GM18907 (cell line): ENCODE measurements around the gene LRRC37A3.
"Not testable (repeated sequence)": the region's sequence is repeated elsewhere in the genome, so short reads cannot be mapped to it uniquely, and the experiment has no call there.

Experiments
- ATAC-seq: cut with Tn5 transposase; IDR thresholded peaks from one replicate; pipeline ENCODE4 v1.9.1; 2021; ENCODE audit warnings: mild to moderate bottlenecking, moderate library complexity; ENCODE audit not compliant: unreplicated experiment

Gene LRRC37A3

GRCh38 chr17:64837018-64837761 lies 82.1 kb downstream of the LRRC37A3 start:
- ATAC-seq: peak; percentile 96

GRCh38 chr17:64836623-64837017 lies 82.7 kb downstream of the LRRC37A3 start:
- peak; percentile 39 for ATAC-seq

GRCh38 chr17:64834060-64834459 lies 85.2 kb downstream of the LRRC37A3 start:
- not testable (repeated sequence) for ATAC-seq

GRCh38 chr17:64830631-64831040 lies 88.6 kb downstream of the LRRC37A3 start:
- not testable (repeated sequence) for ATAC-seq

GRCh38 chr17:64829824-64830630 lies 89.3 kb downstream of the LRRC37A3 start:
- ATAC-seq: not testable (repeated sequence)

- ATAC-seq: not testable (repeated sequence)
These were observed 90.2 kb downstream of the LRRC37A3 start for GRCh38 chr17:64829068-64829467.

- not testable (repeated sequence) for ATAC-seq
These were observed 100.4 kb downstream of the LRRC37A3 start for GRCh38 chr17:64818904-64819303.

- ATAC-seq: not testable (repeated sequence)
These were observed 103.5 kb downstream of the LRRC37A3 start for GRCh38 chr17:64815833-64816198.

- not testable (repeated sequence) for ATAC-seq
These were observed 104.1 kb downstream of the LRRC37A3 start for GRCh38 chr17:64814993-64815832.

- ATAC-seq: peak; percentile 95
These were observed 110.9 kb downstream of the LRRC37A3 start for GRCh38 chr17:64808178-64808977.
